Kidney (tissue), 14 donors: ENCODE results near the gene UHMK1. TPM values are rescaled to one million over a fixed set of nuclear protein-coding genes. Genes with fewer than 3 reads are reported as not detected.
A peak's percentile ranks its signal among the peaks of the same experiment; 100 is the strongest.

Experiments
- DNase-seq, 5 donors: peaks; one replicate each; pipeline ENCODE4 v3.0.0-alpha.2; 2013 to 2020
- FAIRE-seq: peaks from 2 replicates; lab custom pipeline; 2012; peaks lifted over from hg19 to GRCh38; lab: Jason Lieb, UNC
- H3K27ac ChIP-seq, 2 donors: one replicate each; pipeline ENCODE4 v1.7.0; 2013; ENCODE audit warnings: low read depth in 2 of 2, low read length in 2 of 2, inconsistent platforms in 1 of 2
- H3K27me3 ChIP-seq: one replicate; pipeline ENCODE4 v1.7.1; 2013; ENCODE audit warnings: low read length, inconsistent platforms; ENCODE audit not compliant: control insufficient read depth, insufficient read depth
- H3K36me3 ChIP-seq, 3 donors: one replicate each; pipeline versions ENCODE4 v1.7.0 to v1.7.1; 2013; ENCODE audit warnings: low read length in 3 of 3, control low read depth in 1 of 3, inconsistent platforms in 1 of 3; ENCODE audit not compliant: insufficient read depth in 3 of 3, control insufficient read depth in 2 of 3
- H3K4me1 ChIP-seq, 3 donors: one replicate each; pipeline versions ENCODE4 v1.7.0 to v1.7.1; 2013; ENCODE audit warnings: low read length in 3 of 3, inconsistent platforms in 1 of 3, low read depth in 1 of 3; ENCODE audit not compliant: control insufficient read depth in 2 of 3, insufficient read depth in 2 of 3
- H3K4me3 ChIP-seq, 3 donors: one replicate each; pipeline versions ENCODE4 v1.7.0 to v1.8.1; 2013; ENCODE audit warnings: low read length in 3 of 3, control low read depth in 1 of 3, inconsistent platforms in 1 of 3
- H3K9ac ChIP-seq, 3 donors: one replicate each; pipeline versions ENCODE4 v1.7.0 to v1.7.1; 2013; ENCODE audit warnings: low read length in 3 of 3, control low read depth in 1 of 3, inconsistent platforms in 1 of 3
- H3K9me3 ChIP-seq, 3 donors: one replicate each; pipeline versions ENCODE4 v1.7.0 to v1.7.1; 2013; ENCODE audit warnings: low read length in 3 of 3, control low read depth in 1 of 3, inconsistent platforms in 1 of 3; ENCODE audit not compliant: control insufficient read depth in 2 of 3, insufficient read depth in 1 of 3
- intact Hi-C: fragments of 100-400 bp; cut with DNase I; formaldehyde crosslinking; loops from one replicate; pipeline ENCODE4 v1.11.1; 2022
- polyA plus RNA-seq: library from polyadenylated mRNA; stranded (reverse); fragments of 350-450 nt; fragmentation: Illumina TruSeq; extraction: RNeasy Lipid Tissue Mini Kit (QIAGEN cat#74804); gene quantifications from one replicate; pipeline ENCODE4 v1.2.3, GENCODE V29; 2014; ENCODE audit warnings: low read depth, low replicate concordance; ENCODE audit not compliant: insufficient read depth
- total RNA-seq: library from RNA; stranded (reverse); fragmentation: NEBNext Ultra II Directional; extraction: Animal tissue kit (Norgen Biotek cat#: 25700); gene quantifications from one replicate; pipeline ENCODE4 v1.2.1, GENCODE V29; 2021
- TF ChIP-seq, protein P1 (sequence below): IDR thresholded peaks from 3 replicates; pipeline ENCODE4 v1.5.1; 2012; ENCODE audit warnings: mild to moderate bottlenecking, moderate library complexity, borderline replicate concordance; ENCODE audit not compliant: insufficient read depth; ENCODE audit errors: extremely low read depth
- donor health status: control.
- donor health status: control.
- donor health status: control.
- donor health status: control.
- donor health status: control.
- donor health status: DM: yes; HTN: yes; CAD: no.
- donor health status: Normal renal cell carcinoma (clear cell type).

UHMK1 gene
- total and polyA plus RNA-seq, 2 donors from 2014 or later = 15.7 to 49.4 TPM

DNA sequence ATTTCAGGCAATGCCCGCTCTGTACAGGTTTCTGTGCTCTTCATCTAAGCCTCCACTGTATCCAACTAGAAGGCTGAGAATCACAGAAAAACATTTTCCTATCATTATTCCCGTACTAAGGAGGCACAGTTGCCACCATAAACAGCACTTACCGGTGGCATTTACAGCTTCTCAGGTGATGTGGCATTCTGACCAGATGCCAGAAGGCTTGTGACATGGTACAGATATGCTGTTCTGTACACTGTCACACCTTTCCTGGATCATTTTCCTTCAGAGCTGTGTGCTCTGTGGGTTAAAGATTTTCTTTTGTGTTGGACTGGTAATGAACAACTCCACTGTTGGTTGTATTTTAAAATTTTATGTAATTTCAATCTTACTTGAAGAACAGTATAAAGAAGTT is 59.9 kb downstream of the UHMK1 start:
- intact Hi-C loops = no loop called here
- Histone ChIP-seq H3K36me3 (no peaks in the 10 kb centered on the region), H3K27me3 (no peaks in the 10 kb centered on the region), H3K27ac (no peak overlapping the region), H3K4me1 (peaks cover 0 to 10% (median 6%) of the 10 kb centered on the region in 3 donors), H3K4me3 (no peak overlapping the region), H3K9ac (no peak overlapping the region), H3K9me3 (no peaks in the 10 kb centered on the region)
- DNase-seq = no peak
- TF ChIP-seq, protein P1, sequence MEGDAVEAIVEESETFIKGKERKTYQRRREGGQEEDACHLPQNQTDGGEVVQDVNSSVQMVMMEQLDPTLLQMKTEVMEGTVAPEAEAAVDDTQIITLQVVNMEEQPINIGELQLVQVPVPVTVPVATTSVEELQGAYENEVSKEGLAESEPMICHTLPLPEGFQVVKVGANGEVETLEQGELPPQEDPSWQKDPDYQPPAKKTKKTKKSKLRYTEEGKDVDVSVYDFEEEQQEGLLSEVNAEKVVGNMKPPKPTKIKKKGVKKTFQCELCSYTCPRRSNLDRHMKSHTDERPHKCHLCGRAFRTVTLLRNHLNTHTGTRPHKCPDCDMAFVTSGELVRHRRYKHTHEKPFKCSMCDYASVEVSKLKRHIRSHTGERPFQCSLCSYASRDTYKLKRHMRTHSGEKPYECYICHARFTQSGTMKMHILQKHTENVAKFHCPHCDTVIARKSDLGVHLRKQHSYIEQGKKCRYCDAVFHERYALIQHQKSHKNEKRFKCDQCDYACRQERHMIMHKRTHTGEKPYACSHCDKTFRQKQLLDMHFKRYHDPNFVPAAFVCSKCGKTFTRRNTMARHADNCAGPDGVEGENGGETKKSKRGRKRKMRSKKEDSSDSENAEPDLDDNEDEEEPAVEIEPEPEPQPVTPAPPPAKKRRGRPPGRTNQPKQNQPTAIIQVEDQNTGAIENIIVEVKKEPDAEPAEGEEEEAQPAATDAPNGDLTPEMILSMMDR = no peak
- no peak for FAIRE-seq

- no peak for FAIRE-seq
- H3K27me3 ChIP-seq = no peaks in the 10 kb centered on the region
- intact Hi-C loops = no loop called here
- H3K9me3 ChIP-seq = no peaks in the 10 kb centered on the region
- TF ChIP-seq, protein P1 = no peak
- H3K4me1 ChIP-seq = peaks cover 0 to 11% (median 6%) of the 10 kb centered on the region in 3 donors
- peak overlapping the region; percentile 54 to 85 (median 62) for H3K4me3 ChIP-seq
- DNase-seq = peak in 1 of 5 donors; percentile 72
- peak overlapping the region; percentile 95 to 99 for H3K27ac ChIP-seq
- H3K9ac ChIP-seq = peak overlapping the region in 2 of 3 donors; percentile 78 to 85
- no peaks in the 10 kb centered on the region for H3K36me3 ChIP-seq
Observed at GRCh38 chr1:162560303-162561036, 62.9 kb downstream of the UHMK1 start.

GRCh38 chr1:162561037-162561615 is 63.5 kb downstream of the UHMK1 start:
- H3K27ac ChIP-seq = peak overlapping the region; percentile 95 to 99
- H3K9ac ChIP-seq = peak overlapping the region; percentile 34 to 85 (median 78)
- intact Hi-C loops = no loop called here
- no peak for FAIRE-seq
- no peaks in the 10 kb centered on the region for H3K27me3 ChIP-seq
- peak; percentile 98 to 100 (median 98) for DNase-seq
- H3K36me3 ChIP-seq = no peaks in the 10 kb centered on the region
- no peaks in the 10 kb centered on the region for H3K9me3 ChIP-seq
- peaks cover 0 to 11% (median 6%) of the 10 kb centered on the region in 3 donors for H3K4me1 ChIP-seq
- TF ChIP-seq, protein P1 = no peak
- H3K4me3 ChIP-seq = peak overlapping the region; percentile 54 to 85 (median 62)
